D721Med (cell line): ENCODE results near the gene SNF8.

Experiments
- DNase-seq: peaks from one replicate; pipeline ENCODE4 v3.0.0; 2011; ENCODE audit warnings: low spot score; ENCODE audit not compliant: insufficient read length
- FAIRE-seq: peaks from 2 replicates; lab custom pipeline; 2011; peaks lifted over from hg19 to GRCh38; lab: Jason Lieb, UNC
- CTCF ChIP-seq: IDR thresholded peaks from 2 replicates; pipeline ENCODE4 v1.5.1; 2012; ENCODE audit warnings: mild to moderate bottlenecking, control low read depth; ENCODE audit not compliant: insufficient read depth; ENCODE audit errors: missing control alignments

The SNF8 gene

GRCh38 chr17:48930435-48930873 lies 14.2 kb downstream of the SNF8 start:
- DNase-seq = no peak
- no peak for FAIRE-seq
- TF ChIP-seq CTCF = no peak

- DNase-seq (no peak), FAIRE-seq (no peak)
- no peak for TF ChIP-seq CTCF
Observed at GRCh38 chr17:48929812-48930165, 14.9 kb downstream of the SNF8 start.

- DNase-seq = no peak
- no peak for FAIRE-seq
- no peak for TF ChIP-seq CTCF
Observed at GRCh38 chr17:48928876-48929811, 15.5 kb downstream of the SNF8 start.

GRCh38 chr17:48927978-48928745 lies 16.5 kb downstream of the SNF8 start:
- DNase-seq (no peak), FAIRE-seq (no peak)
- no peak for TF ChIP-seq CTCF

GRCh38 chr17:48925991-48926342 lies 18.7 kb downstream of the SNF8 start:
- FAIRE-seq = no peak
- no peak for TF ChIP-seq CTCF
- DNase-seq = no peak

- no peak for DNase-seq
- TF ChIP-seq CTCF = no peak
- no peak for FAIRE-seq
Observed at GRCh38 chr17:48925251-48925990, 19.2 kb downstream of the SNF8 start.
